GM18858 (cell line): ENCODE results near the gene CEACAM3.
"Not testable (repeated sequence)": the region's sequence is repeated elsewhere in the genome, so short reads cannot be mapped to it uniquely, and the experiment has no call there.

Source experiments
- ATAC-seq: cut with Tn5 transposase; IDR thresholded peaks from one replicate; pipeline ENCODE4 v1.9.1; 2021; ENCODE audit not compliant: unreplicated experiment

Gene CEACAM3

GRCh38 chr19:41796362-41796761, at the start of gene CEACAM3:
CEACAM3 (plus strand) TSS chr19:41796587; CDS start chr19:41796678, 91 bp downstream.
- ATAC-seq, result no peak

GRCh38 chr19:41746593-41747227, 49.7 kb upstream of the CEACAM3 start:
- ATAC-seq, result no peak

GRCh38 chr19:41748012-41748411, 48.4 kb upstream of the CEACAM3 start:
- ATAC-seq, result no peak

- not testable (repeated sequence) for ATAC-seq
Observed at GRCh38 chr19:41750248-41751134, 45.9 kb upstream of the CEACAM3 start.

- no peak for ATAC-seq
Observed at GRCh38 chr19:41753159-41753558, 43.2 kb upstream of the CEACAM3 start.

- no peak for ATAC-seq
Observed at GRCh38 chr19:41753936-41754529, 42.4 kb upstream of the CEACAM3 start.

- no peak for ATAC-seq
Observed at GRCh38 chr19:41755328-41755913, 41.0 kb upstream of the CEACAM3 start, which contains the start of gene CEACAM6. CEACAM6 (plus strand) TSS chr19:41755530; CDS start chr19:41755639, 109 bp downstream.

- no peak for ATAC-seq
Observed at GRCh38 chr19:41758846-41759245, 37.5 kb upstream of the CEACAM3 start.

GRCh38 chr19:41767115-41767514, 29.3 kb upstream of the CEACAM3 start:
- ATAC-seq, result no peak

GRCh38 chr19:41768105-41768504, 28.3 kb upstream of the CEACAM3 start:
- ATAC-seq, result not testable (repeated sequence)

- ATAC-seq, result no peak
Observed at GRCh38 chr19:41769608-41770007, 26.8 kb upstream of the CEACAM3 start.

- no peak for ATAC-seq
Observed at GRCh38 chr19:41771410-41771809, 25.0 kb upstream of the CEACAM3 start.

GRCh38 chr19:41774515-41774980, 21.8 kb upstream of the CEACAM3 start:
- ATAC-seq, result no peak

- no peak for ATAC-seq
Observed at GRCh38 chr19:41776700-41777099, 19.7 kb upstream of the CEACAM3 start.

- ATAC-seq, result no peak
Observed at GRCh38 chr19:41783612-41784011, 12.8 kb upstream of the CEACAM3 start.

GRCh38 chr19:41784312-41784711, 12.1 kb upstream of the CEACAM3 start:
- ATAC-seq, result no peak

- ATAC-seq, result no peak
Observed at GRCh38 chr19:41784743-41785142, 11.6 kb upstream of the CEACAM3 start.

GRCh38 chr19:41785653-41786052, 10.7 kb upstream of the CEACAM3 start:
- no peak for ATAC-seq

GRCh38 chr19:41787055-41787454, 9.3 kb upstream of the CEACAM3 start:
- no peak for ATAC-seq

- not testable (repeated sequence) for ATAC-seq
Observed at GRCh38 chr19:41788518-41788917, 7.9 kb upstream of the CEACAM3 start.

- not testable (repeated sequence) for ATAC-seq
Observed at GRCh38 chr19:41789053-41789452, 7.3 kb upstream of the CEACAM3 start.
